ENCODE data around the gene GSX1. TPM values are rescaled to one million over a fixed set of nuclear protein-coding genes. Genes with fewer than 3 reads are reported as not detected.
"Not testable (repeated sequence)": the region's sequence is repeated elsewhere in the genome, so short reads cannot be mapped to it uniquely, and the experiment has no call there.

GSX1 gene
- polyA plus RNA-seq, 3 donors = not detected

GRCh38 chr13:27745301-27745700 lies 47.0 kb upstream of the GSX1 start:
- Mint-ChIP-seq H3K4me3 (peak overlapping the region in 1 of 2 donors; percentile 15), H3K27me3 (ENCODE audit: low read depth in 3 of 3) (peaks cover 3 to 12% (median 11%) of the 10 kb centered on the region in 3 donors), H3K4me1 (no peaks in the 10 kb centered on the region), H3K36me3 (no peaks in the 10 kb centered on the region), H3K27ac (no peak overlapping the region), H3K9me3 (peaks cover 0 to 8% (median 2%) of the 10 kb centered on the region in 7 donors)
- Histone ChIP-seq H3K27ac (ENCODE audit: low read depth in 1 of 2, low read length in 2 of 2) (no peak overlapping the region), H3K27me3 (ENCODE audit: control insufficient read depth in 2 of 2, insufficient read depth in 2 of 2, low read length in 2 of 2) (no peaks in the 10 kb centered on the region), H3K9me3 (replicated peaks in 1 of 2; ENCODE audit: control insufficient read depth in 1 of 2, insufficient read depth in 1 of 2, low read length in 2 of 2) (no peaks in the 10 kb centered on the region), H3K36me3 (replicated peaks in 1 of 2; ENCODE audit: control insufficient read depth in 1 of 2, insufficient read depth in 2 of 2, low read length in 2 of 2) (no peaks in the 10 kb centered on the region), H3K79me2 (ENCODE audit: insufficient read depth, low read length) (no peaks in the 10 kb centered on the region), H4K20me1 (ENCODE audit: insufficient read depth, low read length) (no peaks in the 10 kb centered on the region), H3K4me3 (replicated peaks in 1 of 3; ENCODE audit: low read depth in 2 of 3, low read length in 3 of 3) (no peak overlapping the region), H2AFZ (ENCODE audit: insufficient read depth, low read depth, low read length, poor library complexity, severe bottlenecking) (no peak overlapping the region), H3K4me2 (replicated peaks; ENCODE audit: extremely low read depth, low read length, poor library complexity, severe bottlenecking) (no peak overlapping the region), H3K4me1 (ENCODE audit: control insufficient read depth in 1 of 2, insufficient read depth in 2 of 2, low read length in 2 of 2) (no peaks in the 10 kb centered on the region), H3K9ac (ENCODE audit: insufficient read depth, low read length, poor library complexity, severe bottlenecking) (no peak overlapping the region)
- WGBS (ENCODE audit: insufficient coverage) = 93% methylated on average over 4 of the region's 5 CpGs
- no peak for DNase-seq
- no peak for TF ChIP-seq CTCF (IDR thresholded peaks at IDR 0.05)
- intact Hi-C loops (cut with micrococcal nuclease) = no loop called here

DNA sequence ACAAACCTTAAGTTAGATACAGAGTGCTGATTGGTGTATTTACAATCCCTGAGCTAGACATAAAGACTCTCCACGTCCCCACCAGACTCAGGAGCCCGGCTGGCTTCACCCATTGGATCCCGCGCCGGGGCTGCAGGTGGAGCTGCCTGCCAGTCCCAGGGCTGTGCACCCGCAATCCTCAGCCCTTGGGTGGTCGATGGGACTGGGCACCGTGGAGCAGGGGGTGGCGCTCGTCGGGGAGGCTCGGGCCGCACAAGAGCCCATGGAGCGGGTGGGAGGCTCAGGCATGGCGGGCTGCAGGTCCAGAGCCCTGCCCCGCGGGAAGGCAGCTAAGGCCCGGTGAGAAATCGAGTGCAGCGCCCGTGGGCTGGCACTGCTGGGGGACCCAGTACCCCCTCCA lies 44.1 kb upstream of the GSX1 start:
- H3K4me1 Mint-ChIP-seq; H3K4me3 ChIP-seq (replicated peaks in 1 of 3; ENCODE audit: low read depth in 2 of 3, low read length in 3 of 3); H3K9me3 ChIP-seq (replicated peaks in 1 of 2; ENCODE audit: control insufficient read depth in 1 of 2, insufficient read depth in 1 of 2, low read length in 2 of 2); H2AFZ ChIP-seq (ENCODE audit: insufficient read depth, low read depth, low read length, poor library complexity, severe bottlenecking); H3K4me2 ChIP-seq (replicated peaks; ENCODE audit: extremely low read depth, low read length, poor library complexity, severe bottlenecking); H3K9me3 Mint-ChIP-seq; H3K27ac ChIP-seq (ENCODE audit: low read depth in 1 of 2, low read length in 2 of 2); H3K4me3 Mint-ChIP-seq; H3K36me3 Mint-ChIP-seq; H3K27me3 ChIP-seq (ENCODE audit: control insufficient read depth in 2 of 2, insufficient read depth in 2 of 2, low read length in 2 of 2); H3K4me1 ChIP-seq (ENCODE audit: control insufficient read depth in 1 of 2, insufficient read depth in 2 of 2, low read length in 2 of 2); DNase-seq; intact Hi-C loops (cut with micrococcal nuclease); H3K27ac Mint-ChIP-seq; H3K9ac ChIP-seq (ENCODE audit: insufficient read depth, low read length, poor library complexity, severe bottlenecking); H3K36me3 ChIP-seq (replicated peaks in 1 of 2; ENCODE audit: control insufficient read depth in 1 of 2, insufficient read depth in 2 of 2, low read length in 2 of 2); H4K20me1 ChIP-seq (ENCODE audit: insufficient read depth, low read length); H3K79me2 ChIP-seq (ENCODE audit: insufficient read depth, low read length): not testable (repeated sequence)
- H3K27me3 Mint-ChIP-seq (ENCODE audit: low read depth in 3 of 3) = peaks cover 9 to 20% (median 11%) of the 10 kb centered on the region in 3 donors
- WGBS (ENCODE audit: insufficient coverage) = 96% methylated on average over 18 of the region's 21 CpGs
